Measurements from ENCODE around the gene HNRNPA2B1.
"Not testable (repeated sequence)": the region's sequence is repeated elsewhere in the genome, so short reads cannot be mapped to it uniquely, and the experiment has no call there.

HNRNPA2B1 gene

DNA sequence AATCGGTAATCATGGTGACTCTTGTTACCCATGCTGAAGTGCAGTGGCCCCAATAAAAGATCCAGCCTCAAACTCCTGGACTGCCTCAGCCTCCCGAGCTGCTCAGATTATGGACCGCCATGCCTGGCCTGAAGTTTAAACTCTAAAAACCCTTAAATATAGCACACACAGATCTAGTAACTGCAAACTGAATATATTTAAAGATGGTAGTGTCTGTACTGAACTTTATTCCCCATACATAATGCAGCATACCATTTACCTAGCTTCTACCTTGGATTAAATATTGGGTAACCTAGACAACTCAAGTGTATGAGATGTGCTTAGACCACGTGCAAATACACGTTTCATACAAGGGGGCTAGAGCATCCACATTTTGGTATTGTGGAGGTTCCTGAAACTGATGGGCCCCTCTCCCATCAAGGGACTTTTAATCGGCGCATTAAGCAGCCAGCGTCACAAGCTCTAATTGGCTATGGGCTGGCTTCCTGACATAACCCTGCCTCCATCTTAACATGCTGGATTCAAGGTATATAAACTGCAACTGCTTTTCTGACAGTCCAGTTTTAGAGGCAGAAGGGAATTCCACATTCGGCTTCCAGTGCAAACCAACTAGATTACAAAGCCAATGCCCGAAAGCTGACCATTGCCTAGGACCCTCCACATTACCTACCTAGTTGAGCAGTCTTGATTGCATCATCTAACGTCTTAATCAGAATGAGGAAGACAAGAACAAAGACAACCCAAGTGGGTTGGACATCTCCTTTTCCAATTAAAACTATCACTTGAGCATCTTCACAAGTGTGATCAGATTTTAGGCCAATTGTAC, 13.0 kb downstream of the HNRNPA2B1 start:
- Histone ChIP-seq H3K4me3 (ENCODE audit: low read depth, low read length) (no peak overlapping the region), H3K27me3 (replicated peaks) (no peaks in the 10 kb centered on the region), H3K36me3 (replicated peaks) (peaks cover 48% of the 10 kb centered on the region), H3K27ac (no peak overlapping the region)
- in situ Hi-C loops (cut with HindIII; ENCODE audit: low pct_ligation_motif_present, low sequenced_read_pairs): no loop called here
- no peak for DNase-seq
- TF ChIP-seq, protein P1, sequence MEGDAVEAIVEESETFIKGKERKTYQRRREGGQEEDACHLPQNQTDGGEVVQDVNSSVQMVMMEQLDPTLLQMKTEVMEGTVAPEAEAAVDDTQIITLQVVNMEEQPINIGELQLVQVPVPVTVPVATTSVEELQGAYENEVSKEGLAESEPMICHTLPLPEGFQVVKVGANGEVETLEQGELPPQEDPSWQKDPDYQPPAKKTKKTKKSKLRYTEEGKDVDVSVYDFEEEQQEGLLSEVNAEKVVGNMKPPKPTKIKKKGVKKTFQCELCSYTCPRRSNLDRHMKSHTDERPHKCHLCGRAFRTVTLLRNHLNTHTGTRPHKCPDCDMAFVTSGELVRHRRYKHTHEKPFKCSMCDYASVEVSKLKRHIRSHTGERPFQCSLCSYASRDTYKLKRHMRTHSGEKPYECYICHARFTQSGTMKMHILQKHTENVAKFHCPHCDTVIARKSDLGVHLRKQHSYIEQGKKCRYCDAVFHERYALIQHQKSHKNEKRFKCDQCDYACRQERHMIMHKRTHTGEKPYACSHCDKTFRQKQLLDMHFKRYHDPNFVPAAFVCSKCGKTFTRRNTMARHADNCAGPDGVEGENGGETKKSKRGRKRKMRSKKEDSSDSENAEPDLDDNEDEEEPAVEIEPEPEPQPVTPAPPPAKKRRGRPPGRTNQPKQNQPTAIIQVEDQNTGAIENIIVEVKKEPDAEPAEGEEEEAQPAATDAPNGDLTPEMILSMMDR (IDR thresholded peaks at IDR 0.05; ENCODE audit: low read depth, low read length, missing control alignments): no peak

DNA sequence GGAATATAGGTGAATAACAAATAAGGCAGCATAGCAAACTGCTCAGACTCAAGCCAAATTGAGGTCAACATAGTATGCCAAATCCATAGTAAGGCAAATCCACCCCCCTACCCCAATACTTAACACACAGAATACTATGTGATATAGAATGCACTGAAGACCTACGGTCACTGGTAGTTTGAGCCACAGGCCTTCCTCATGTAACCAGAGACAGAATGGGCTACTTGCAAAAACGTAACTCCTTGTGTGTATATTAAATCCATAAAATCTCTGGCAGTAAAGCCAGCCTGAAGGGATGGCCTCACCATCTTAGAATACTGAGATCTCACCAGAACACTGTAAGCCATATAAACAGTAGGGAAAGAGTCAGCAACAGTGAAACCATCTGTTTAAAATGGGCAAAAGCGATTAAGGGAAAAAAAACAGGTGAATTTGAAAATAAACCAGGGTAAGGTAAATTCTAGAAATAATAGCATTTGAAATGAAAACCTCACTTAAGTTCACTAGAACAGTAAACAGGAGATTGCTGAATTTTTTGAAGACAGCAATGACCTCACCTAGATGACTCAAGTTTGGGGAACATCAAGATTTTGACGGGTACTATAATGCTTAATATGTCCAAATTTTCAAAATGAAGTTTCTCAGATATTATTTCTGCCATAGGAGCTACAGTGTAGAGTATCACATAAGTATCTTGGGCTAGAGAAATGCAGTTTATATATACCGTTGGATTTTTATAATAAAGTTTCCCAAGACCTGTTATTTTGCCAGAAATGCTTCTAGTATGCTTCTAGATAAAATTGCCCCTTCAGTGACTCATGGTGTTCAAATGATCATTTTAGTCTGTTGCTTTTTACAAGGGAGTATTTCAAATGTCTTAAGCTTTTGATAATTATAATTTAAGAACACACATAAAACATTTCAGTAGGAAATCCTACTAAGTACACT, 13.9 kb downstream of the HNRNPA2B1 start:
- no peak for DNase-seq
- in situ Hi-C loops (cut with HindIII; ENCODE audit: low pct_ligation_motif_present, low sequenced_read_pairs): no loop called here
- H3K4me3 ChIP-seq (ENCODE audit: low read depth, low read length): no peak overlapping the region
- H3K36me3 ChIP-seq (replicated peaks): peaks cover 38% of the 10 kb centered on the region
- H3K27ac ChIP-seq: no peak overlapping the region
- no peaks in the 10 kb centered on the region for H3K27me3 ChIP-seq (replicated peaks)
- TF ChIP-seq, protein P1 (IDR thresholded peaks at IDR 0.05; ENCODE audit: low read depth, low read length, missing control alignments): no peak

DNA sequence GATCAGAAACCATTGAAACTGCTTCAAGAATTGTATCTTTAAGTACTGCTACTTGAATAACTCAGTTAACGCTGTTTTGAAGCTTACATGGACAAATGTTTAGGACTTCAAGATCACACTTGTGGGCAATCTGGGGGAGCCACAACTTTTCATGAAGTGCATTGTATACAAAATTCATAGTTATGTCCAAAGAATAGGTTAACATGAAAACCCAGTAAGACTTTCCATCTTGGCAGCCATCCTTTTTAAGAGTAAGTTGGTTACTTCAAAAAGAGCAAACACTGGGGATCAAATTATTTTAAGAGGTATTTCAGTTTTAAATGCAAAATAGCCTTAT, 14.7 kb downstream of the HNRNPA2B1 start:
- in situ Hi-C loops (cut with HindIII; ENCODE audit: low pct_ligation_motif_present, low sequenced_read_pairs): no loop called here
- Histone ChIP-seq H3K4me3 (ENCODE audit: low read depth, low read length) (no peak overlapping the region), H3K27me3 (replicated peaks) (no peaks in the 10 kb centered on the region), H3K27ac (no peak overlapping the region), H3K36me3 (replicated peaks) (peaks cover 30% of the 10 kb centered on the region)
- no peak for DNase-seq
- TF ChIP-seq, protein P1 (IDR thresholded peaks at IDR 0.05; ENCODE audit: low read depth, low read length, missing control alignments): no peak

DNA sequence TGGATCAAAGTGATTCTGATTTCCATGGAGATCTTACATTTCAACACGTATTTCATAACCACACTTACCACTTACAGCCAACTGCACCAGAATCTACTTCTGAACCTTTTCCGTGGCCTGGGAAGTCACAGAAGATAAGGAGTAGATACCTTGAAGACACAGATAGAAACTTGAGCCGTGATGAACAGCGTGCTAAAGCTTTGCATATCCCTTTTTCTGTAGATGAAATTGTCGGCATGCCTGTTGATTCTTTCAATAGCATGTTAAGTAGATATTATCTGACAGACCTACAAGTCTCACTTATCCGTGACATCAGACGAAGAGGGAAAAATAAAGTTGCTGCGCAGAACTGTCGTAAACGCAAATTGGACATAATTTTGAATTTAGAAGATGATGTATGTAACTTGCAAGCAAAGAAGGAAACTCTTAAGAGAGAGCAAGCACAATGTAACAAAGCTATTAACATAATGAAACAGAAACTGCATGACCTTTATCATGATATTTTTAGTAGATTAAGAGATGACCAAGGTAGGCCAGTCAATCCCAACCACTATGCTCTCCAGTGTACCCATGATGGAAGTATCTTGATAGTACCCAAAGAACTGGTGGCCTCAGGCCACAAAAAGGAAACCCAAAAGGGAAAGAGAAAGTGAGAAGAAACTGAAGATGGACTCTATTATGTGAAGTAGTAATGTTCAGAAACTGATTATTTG, 15.3 kb downstream of the HNRNPA2B1 start:
- in situ Hi-C loops (cut with HindIII; ENCODE audit: low pct_ligation_motif_present, low sequenced_read_pairs): no loop called here
- no peak overlapping the region for H3K4me3 ChIP-seq (ENCODE audit: low read depth, low read length)
- H3K27me3 ChIP-seq (replicated peaks): no peaks in the 10 kb centered on the region
- H3K36me3 ChIP-seq (replicated peaks): peaks cover 25% of the 10 kb centered on the region
- TF ChIP-seq, protein P1 (IDR thresholded peaks at IDR 0.05; ENCODE audit: low read depth, low read length, missing control alignments): no peak
- no peak for DNase-seq
- H3K27ac ChIP-seq: no peak overlapping the region

DNA sequence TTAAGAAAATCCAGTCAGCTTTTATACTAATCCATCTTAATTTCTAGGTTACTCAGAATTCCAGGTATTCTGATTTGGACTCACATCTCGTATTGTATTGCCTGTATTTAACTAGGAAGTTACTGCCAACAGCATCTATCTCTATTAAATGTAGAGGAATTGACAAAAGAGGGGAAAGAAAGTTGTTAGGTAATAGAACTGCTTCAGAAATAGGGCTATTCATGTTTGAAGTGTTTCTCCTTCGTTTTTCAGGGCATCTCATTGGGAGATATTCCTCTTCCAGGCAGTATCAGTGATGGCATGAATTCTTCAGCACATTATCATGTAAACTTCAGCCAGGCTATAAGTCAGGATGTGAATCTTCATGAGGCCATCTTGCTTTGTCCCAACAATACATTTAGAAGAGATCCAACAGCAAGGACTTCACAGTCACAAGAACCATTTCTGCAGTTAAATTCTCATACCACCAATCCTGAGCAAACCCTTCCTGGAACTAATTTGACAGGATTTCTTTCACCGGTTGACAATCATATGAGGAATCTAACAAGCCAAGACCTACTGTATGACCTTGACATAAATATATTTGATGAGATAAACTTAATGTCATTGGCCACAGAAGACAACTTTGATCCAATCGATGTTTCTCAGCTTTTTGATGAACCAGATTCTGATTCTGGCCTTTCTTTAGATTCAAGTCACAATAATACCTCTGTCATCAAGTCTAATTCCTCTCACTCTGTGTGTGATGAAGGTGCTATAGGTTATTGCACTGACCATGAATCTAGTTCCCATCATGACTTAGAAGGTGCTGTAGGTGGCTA, 16.1 kb downstream of the HNRNPA2B1 start:
- DNase-seq; H3K27me3 ChIP-seq (replicated peaks); in situ Hi-C loops (cut with HindIII; ENCODE audit: low pct_ligation_motif_present, low sequenced_read_pairs); H3K27ac ChIP-seq; H3K4me3 ChIP-seq (ENCODE audit: low read depth, low read length): not testable (repeated sequence)
- peaks cover 19% of the 10 kb centered on the region for H3K36me3 ChIP-seq (replicated peaks)
